ENCODE measurements around the gene KEAP1. TPM values are rescaled to one million over a fixed set of nuclear protein-coding genes. Genes with fewer than 3 reads are reported as not detected.

The KEAP1 gene
- total and polyA plus RNA-seq, 2 of the 13 experiments (the other 11 are each of a cell fraction or from before 2014, with no cell fraction given), result 56.7 to 72.9 TPM

DNA sequence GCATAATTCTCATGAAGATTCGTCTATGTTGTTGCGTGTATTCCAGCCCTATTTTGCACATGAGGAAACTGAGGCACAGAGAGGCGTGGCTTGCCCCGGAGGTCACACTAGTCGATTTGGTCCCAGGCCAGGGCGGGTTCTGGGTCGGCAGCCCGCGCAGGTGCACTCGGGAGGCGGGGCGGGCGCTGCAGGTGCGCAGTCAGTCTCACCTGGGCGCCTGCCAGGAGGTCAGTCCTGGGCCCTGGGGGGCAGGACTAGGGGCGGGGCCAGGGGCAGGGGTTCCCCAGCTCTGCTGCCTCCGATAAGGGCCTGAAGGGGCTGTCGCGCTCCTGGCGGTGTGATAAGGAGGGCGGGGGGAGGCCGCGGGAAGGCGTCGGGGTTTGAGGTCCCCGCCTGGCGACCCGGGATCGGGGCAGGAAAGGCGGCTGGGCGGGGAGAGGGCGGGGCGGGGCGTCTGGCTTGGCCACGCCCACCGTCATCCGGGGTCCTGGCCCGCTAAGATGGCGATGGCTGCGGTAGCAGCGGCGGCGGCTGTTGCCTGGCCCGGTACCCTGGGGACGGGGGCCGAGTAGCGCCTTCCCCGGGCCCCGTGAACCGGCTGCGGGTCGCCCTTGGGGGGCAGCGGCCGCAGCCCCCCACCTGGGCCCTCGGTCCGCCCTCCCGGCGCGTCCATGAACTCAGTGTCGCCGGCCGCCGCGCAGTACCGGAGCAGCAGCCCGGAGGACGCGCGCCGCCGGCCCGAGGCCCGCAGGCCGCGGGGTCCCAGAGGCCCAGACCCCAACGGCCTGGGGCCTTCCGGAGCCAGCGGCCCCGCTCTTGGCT, 40.5 kb upstream of the KEAP1 start, which contains the start of gene ATG4D (continued):
- TF ChIP-seq, protein P1, sequence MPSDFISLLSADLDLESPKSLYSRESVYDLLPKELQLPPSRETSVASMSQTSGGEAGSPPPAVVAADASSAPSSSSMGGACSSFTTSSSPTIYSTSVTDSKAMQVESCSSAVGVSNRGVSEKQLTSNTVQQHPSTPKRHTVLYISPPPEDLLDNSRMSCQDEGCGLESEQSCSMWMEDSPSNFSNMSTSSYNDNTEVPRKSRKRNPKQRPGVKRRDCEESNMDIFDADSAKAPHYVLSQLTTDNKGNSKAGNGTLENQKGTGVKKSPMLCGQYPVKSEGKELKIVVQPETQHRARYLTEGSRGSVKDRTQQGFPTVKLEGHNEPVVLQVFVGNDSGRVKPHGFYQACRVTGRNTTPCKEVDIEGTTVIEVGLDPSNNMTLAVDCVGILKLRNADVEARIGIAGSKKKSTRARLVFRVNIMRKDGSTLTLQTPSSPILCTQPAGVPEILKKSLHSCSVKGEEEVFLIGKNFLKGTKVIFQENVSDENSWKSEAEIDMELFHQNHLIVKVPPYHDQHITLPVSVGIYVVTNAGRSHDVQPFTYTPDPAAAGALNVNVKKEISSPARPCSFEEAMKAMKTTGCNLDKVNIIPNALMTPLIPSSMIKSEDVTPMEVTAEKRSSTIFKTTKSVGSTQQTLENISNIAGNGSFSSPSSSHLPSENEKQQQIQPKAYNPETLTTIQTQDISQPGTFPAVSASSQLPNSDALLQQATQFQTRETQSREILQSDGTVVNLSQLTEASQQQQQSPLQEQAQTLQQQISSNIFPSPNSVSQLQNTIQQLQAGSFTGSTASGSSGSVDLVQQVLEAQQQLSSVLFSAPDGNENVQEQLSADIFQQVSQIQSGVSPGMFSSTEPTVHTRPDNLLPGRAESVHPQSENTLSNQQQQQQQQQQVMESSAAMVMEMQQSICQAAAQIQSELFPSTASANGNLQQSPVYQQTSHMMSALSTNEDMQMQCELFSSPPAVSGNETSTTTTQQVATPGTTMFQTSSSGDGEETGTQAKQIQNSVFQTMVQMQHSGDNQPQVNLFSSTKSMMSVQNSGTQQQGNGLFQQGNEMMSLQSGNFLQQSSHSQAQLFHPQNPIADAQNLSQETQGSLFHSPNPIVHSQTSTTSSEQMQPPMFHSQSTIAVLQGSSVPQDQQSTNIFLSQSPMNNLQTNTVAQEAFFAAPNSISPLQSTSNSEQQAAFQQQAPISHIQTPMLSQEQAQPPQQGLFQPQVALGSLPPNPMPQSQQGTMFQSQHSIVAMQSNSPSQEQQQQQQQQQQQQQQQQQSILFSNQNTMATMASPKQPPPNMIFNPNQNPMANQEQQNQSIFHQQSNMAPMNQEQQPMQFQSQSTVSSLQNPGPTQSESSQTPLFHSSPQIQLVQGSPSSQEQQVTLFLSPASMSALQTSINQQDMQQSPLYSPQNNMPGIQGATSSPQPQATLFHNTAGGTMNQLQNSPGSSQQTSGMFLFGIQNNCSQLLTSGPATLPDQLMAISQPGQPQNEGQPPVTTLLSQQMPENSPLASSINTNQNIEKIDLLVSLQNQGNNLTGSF (CRISPR knock-in tag; IDR thresholded peaks at IDR 0.05), result 0 out of 2 replicates have a peak, but pooled peaks have one; percentile 58
- TF ChIP-seq PPARG (CRISPR knock-in tag; conservative IDR thresholded peaks at IDR 0.05), result 0 out of 2 replicates have a peak, but pooled peaks have one; percentile 17
- TF ChIP-seq AGO2 (optimal IDR thresholded peaks at IDR 0.05; ENCODE audit: low read depth, low read length), result peak; percentile 64
- TF ChIP-seq SP1 (IDR thresholded peaks at IDR 0.05), result no peak
- TF ChIP-seq SP1 (CRISPR knock-in tag; IDR thresholded peaks at IDR 0.05), result peak; percentile 65; the same call in 1 of the 2 replicates
- peak; percentile 74 for TF ChIP-seq SP4 (CRISPR knock-in tag; IDR thresholded peaks at IDR 0.05)
- TF ChIP-seq GABPB1 (CRISPR knock-in tag; IDR thresholded peaks at IDR 0.05), result peak; percentile 48; the same call in 1 of the 2 replicates
- TF ChIP-seq ZMYM2 (CRISPR knock-in tag; IDR thresholded peaks at IDR 0.05), result no peak
- 0 out of 2 replicates have a peak, but pooled peaks have one; percentile 24 for TF ChIP-seq SALL1 (CRISPR knock-in tag; IDR thresholded peaks at IDR 0.05)
- 0 out of 2 replicates have a peak, but pooled peaks have one; percentile 3 for TF ChIP-seq CHD4 (IDR thresholded peaks at IDR 0.05; ENCODE audit: borderline replicate concordance, low read length)
- 0 out of 2 replicates have a peak, but pooled peaks have one; percentile 6 for TF ChIP-seq AKAP8 (CRISPR knock-in tag; IDR thresholded peaks at IDR 0.05)
- TF ChIP-seq HNRNPLL (IDR thresholded peaks at IDR 0.05; ENCODE audit: low read depth, low read length, poor library complexity, severe bottlenecking), result peak; percentile 41
- TF ChIP-seq KLF6 (CRISPR knock-in tag; IDR thresholded peaks at IDR 0.05), result peak; percentile 49; the same call in 1 of the 2 replicates
- 0 out of 2 replicates have a peak, but pooled peaks have one; percentile 14 for TF ChIP-seq FOXA3 (CRISPR knock-in tag; IDR thresholded peaks at IDR 0.05)
- TF ChIP-seq, protein P2, sequence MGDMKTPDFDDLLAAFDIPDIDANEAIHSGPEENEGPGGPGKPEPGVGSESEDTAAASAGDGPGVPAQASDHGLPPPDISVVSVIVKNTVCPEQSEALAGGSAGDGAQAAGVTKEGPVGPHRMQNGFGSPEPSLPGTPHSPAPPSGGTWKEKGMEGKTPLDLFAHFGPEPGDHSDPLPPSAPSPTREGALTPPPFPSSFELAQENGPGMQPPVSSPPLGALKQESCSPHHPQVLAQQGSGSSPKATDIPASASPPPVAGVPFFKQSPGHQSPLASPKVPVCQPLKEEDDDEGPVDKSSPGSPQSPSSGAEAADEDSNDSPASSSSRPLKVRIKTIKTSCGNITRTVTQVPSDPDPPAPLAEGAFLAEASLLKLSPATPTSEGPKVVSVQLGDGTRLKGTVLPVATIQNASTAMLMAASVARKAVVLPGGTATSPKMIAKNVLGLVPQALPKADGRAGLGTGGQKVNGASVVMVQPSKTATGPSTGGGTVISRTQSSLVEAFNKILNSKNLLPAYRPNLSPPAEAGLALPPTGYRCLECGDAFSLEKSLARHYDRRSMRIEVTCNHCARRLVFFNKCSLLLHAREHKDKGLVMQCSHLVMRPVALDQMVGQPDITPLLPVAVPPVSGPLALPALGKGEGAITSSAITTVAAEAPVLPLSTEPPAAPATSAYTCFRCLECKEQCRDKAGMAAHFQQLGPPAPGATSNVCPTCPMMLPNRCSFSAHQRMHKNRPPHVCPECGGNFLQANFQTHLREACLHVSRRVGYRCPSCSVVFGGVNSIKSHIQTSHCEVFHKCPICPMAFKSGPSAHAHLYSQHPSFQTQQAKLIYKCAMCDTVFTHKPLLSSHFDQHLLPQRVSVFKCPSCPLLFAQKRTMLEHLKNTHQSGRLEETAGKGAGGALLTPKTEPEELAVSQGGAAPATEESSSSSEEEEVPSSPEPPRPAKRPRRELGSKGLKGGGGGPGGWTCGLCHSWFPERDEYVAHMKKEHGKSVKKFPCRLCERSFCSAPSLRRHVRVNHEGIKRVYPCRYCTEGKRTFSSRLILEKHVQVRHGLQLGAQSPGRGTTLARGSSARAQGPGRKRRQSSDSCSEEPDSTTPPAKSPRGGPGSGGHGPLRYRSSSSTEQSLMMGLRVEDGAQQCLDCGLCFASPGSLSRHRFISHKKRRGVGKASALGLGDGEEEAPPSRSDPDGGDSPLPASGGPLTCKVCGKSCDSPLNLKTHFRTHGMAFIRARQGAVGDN (CRISPR knock-in tag; IDR thresholded peaks at IDR 0.05), result peak; percentile 35; the same call in 1 of the 2 replicates
- peak; percentile 83 for TF ChIP-seq RBFOX2 (IDR thresholded peaks at IDR 0.05; ENCODE audit: low read depth, low read length)
- TF ChIP-seq, protein P3, sequence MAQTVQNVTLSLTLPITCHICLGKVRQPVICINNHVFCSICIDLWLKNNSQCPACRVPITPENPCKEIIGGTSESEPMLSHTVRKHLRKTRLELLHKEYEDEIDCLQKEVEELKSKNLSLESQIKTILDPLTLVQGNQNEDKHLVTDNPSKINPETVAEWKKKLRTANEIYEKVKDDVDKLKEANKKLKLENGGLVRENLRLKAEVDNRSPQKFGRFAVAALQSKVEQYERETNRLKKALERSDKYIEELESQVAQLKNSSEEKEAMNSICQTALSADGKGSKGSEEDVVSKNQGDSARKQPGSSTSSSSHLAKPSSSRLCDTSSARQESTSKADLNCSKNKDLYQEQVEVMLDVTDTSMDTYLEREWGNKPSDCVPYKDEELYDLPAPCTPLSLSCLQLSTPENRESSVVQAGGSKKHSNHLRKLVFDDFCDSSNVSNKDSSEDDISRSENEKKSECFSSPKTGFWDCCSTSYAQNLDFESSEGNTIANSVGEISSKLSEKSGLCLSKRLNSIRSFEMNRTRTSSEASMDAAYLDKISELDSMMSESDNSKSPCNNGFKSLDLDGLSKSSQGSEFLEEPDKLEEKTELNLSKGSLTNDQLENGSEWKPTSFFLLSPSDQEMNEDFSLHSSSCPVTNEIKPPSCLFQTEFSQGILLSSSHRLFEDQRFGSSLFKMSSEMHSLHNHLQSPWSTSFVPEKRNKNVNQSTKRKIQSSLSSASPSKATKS (CRISPR knock-in tag; IDR thresholded peaks at IDR 0.05), result no peak

All from HepG2 (cell line).